CD4-positive, alpha-beta T cell (primary cell): ENCODE results near the gene BEX3. TPM values are rescaled to one million over a fixed set of nuclear protein-coding genes. Genes with fewer than 3 reads are reported as not detected.

Source experiments
- ATAC-seq: fragments of 200-7000 bp; cut with Tn5 transposase; one replicate; pipeline ENCODE4 v1.10.0; 2022; ENCODE audit warnings: mild to moderate bottlenecking; ENCODE audit not compliant: poor library complexity
- CTCF ChIA-PET: fragments of 350-600 bp; sonication (Branson Sonifier 250); formaldehyde crosslinking; loops from one replicate; lab custom pipeline; 2021; ENCODE audit warnings: antibody characterized with exemption, inconsistent platforms; lab: Charles Lee
- POLR2A ChIA-PET: fragments of 350-600 bp; sonication (Branson Sonifier 250); formaldehyde crosslinking; loops from one replicate; lab custom pipeline; 2021; ENCODE audit warnings: antibody characterized with exemption, inconsistent platforms; lab: Charles Lee
- DNase-seq, 14 experiments: peaks; one replicate each; pipeline ENCODE4 v3.0.0-alpha.2; 2013 to 2020; ENCODE audit warnings: mixed read lengths in 2 of 14
- H3K27ac ChIP-seq, 2 donors: one replicate each; pipeline versions ENCODE4 v1.5.1 to v1.7.0; 2013; ENCODE audit warnings: low read length in 2 of 2, low read depth in 1 of 2, mild to moderate bottlenecking in 1 of 2
- H3K27me3 ChIP-seq, 2 experiments: 1 replicate in 1 of 2; 2 replicates in 1 of 2; pipeline versions ENCODE4 v1.6.1 to v1.7.0; 2013; ENCODE audit warnings: low read length in 2 of 2, control low read depth in 1 of 2, mild to moderate bottlenecking in 1 of 2, moderate library complexity in 1 of 2; ENCODE audit not compliant: insufficient read depth in 2 of 2, control insufficient read depth in 1 of 2
- H3K36me3 ChIP-seq: one replicate; pipeline ENCODE4 v1.6.1; 2013; ENCODE audit warnings: low read length, control low read depth; ENCODE audit not compliant: insufficient read depth
- H3K4me1 ChIP-seq: one replicate; pipeline ENCODE4 v1.6.1; 2013; ENCODE audit warnings: low read length, control low read depth; ENCODE audit not compliant: insufficient read depth
- H3K4me3 ChIP-seq: one replicate; pipeline ENCODE4 v1.5.1; 2013; ENCODE audit warnings: mild to moderate bottlenecking, low read length, moderate library complexity
- H3K9me3 ChIP-seq, 2 experiments: 1 replicate in 1 of 2; 2 replicates in 1 of 2; pipeline versions ENCODE4 v1.6.1 to v1.7.0; 2013; ENCODE audit warnings: low read length in 2 of 2, mild to moderate bottlenecking in 2 of 2, control low read depth in 1 of 2, moderate library complexity in 1 of 2; ENCODE audit not compliant: control insufficient read depth in 1 of 2, insufficient read depth in 1 of 2
- H3K27ac Mint-ChIP-seq: one replicate; pipeline ENCODE4 v1.8.0; 2020; ENCODE audit warnings: mixed read lengths
- H3K27me3 Mint-ChIP-seq: one replicate; pipeline ENCODE4 v1.8.0; 2021; ENCODE audit warnings: mixed read lengths
- H3K36me3 Mint-ChIP-seq: one replicate; pipeline ENCODE4 v1.8.0; 2021; ENCODE audit warnings: low read depth, mixed read lengths
- H3K4me1 Mint-ChIP-seq: one replicate; pipeline ENCODE4 v1.8.0; 2021; ENCODE audit warnings: low read depth, mixed read lengths
- H3K4me3 Mint-ChIP-seq: one replicate; pipeline ENCODE4 v1.8.0; 2020; ENCODE audit warnings: mild to moderate bottlenecking, mixed read lengths
- H3K9me3 Mint-ChIP-seq: one replicate; pipeline ENCODE4 v1.8.0; 2020; ENCODE audit warnings: mixed read lengths
- intact Hi-C, 2 experiments: fragments of 100-400 bp; cut with DNase I in 1 of 2; cut with micrococcal nuclease in 1 of 2; formaldehyde crosslinking; loops; one replicate each; pipeline versions ENCODE4 v1.15.1 to v1.9.0; 2023 to 2025; cut with DNase I, micrococcal nuclease
- total RNA-seq, 174 experiments: library from RNA in 2 of 174; stranded (reverse) in 2 of 174; gene quantifications; one replicate each; pipeline ENCODE4 v1.2.3 and lab custom pipeline; 2021 to 2026
- TF ChIP-seq, protein P1 (sequence below): fragments of 200-600 bp; IDR thresholded peaks from one replicate; pipeline ENCODE4 v1.8.0; 2022; ENCODE audit warnings: antibody characterized with exemption, mild to moderate bottlenecking

Gene BEX3
- total RNA-seq, 2 experiments from 2014 or later: 13.9 to 15.7 TPM

DNA sequence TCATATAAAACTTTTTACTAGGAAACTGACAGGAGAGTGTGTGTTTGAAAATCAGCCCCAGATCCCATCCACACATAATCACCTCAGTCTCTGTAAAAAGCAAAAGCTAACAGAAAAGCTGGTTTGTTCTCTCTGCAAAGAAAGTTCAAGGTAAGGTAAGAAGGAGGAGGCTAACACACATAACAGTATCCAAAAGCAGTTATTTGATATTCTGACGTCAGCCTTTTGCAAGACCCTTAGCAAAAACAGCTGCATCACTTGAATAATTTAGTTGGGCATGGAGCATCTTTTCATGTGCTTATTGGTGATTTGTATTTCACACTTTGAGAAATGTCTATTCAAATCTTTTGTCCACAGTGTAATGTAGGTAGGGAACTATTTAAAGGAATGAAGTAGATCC lies 14.5 kb upstream of the BEX3 start:
- TF ChIP-seq, protein P1, sequence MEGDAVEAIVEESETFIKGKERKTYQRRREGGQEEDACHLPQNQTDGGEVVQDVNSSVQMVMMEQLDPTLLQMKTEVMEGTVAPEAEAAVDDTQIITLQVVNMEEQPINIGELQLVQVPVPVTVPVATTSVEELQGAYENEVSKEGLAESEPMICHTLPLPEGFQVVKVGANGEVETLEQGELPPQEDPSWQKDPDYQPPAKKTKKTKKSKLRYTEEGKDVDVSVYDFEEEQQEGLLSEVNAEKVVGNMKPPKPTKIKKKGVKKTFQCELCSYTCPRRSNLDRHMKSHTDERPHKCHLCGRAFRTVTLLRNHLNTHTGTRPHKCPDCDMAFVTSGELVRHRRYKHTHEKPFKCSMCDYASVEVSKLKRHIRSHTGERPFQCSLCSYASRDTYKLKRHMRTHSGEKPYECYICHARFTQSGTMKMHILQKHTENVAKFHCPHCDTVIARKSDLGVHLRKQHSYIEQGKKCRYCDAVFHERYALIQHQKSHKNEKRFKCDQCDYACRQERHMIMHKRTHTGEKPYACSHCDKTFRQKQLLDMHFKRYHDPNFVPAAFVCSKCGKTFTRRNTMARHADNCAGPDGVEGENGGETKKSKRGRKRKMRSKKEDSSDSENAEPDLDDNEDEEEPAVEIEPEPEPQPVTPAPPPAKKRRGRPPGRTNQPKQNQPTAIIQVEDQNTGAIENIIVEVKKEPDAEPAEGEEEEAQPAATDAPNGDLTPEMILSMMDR: no peak
- no peak overlapping the region for H3K27ac Mint-ChIP-seq
- H3K9me3 Mint-ChIP-seq: no peaks in the 10 kb centered on the region
- H3K4me3 ChIP-seq: no peak overlapping the region
- ATAC-seq (no peak), DNase-seq (no peak)
- no peak overlapping the region for H3K27ac ChIP-seq
- H3K9me3 ChIP-seq: no peaks in the 10 kb centered on the region
- H3K4me3 Mint-ChIP-seq: no peak overlapping the region
- POLR2A ChIA-PET: no interaction called here
- H3K36me3 Mint-ChIP-seq: no peaks in the 10 kb centered on the region
- no peaks in the 10 kb centered on the region for H3K27me3 ChIP-seq
- CTCF ChIA-PET: interaction anchor here (1.3 kb wide), 1 partner anchor 18 kb away, joined by 3 read pairs; no protein-coding TSS in a partner anchor
- H3K36me3 ChIP-seq: no peaks in the 10 kb centered on the region
- peaks cover 11% of the 10 kb centered on the region for H3K4me1 Mint-ChIP-seq
- intact Hi-C loops: no loop called here
- H3K27me3 Mint-ChIP-seq: peaks cover 4% of the 10 kb centered on the region
- peaks cover 5% of the 10 kb centered on the region for H3K4me1 ChIP-seq

DNA sequence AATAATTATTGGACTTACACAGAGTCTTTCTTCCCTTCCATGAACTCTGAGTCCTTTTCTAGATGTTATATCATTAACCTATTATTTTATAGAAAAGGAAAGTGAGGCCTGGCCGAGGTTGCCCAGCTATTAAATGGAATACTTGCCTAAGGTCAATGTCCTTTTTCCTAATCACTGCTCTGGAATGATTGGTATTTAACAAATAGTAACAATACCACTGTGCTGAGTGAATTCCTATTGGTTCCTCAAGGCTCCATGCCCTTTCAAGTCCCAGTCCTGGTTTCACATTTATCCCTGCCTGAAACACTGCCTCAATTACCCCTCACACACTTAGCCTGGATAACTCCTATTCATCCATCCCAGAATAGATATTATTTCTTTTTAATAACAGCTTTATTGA lies 13.9 kb upstream of the BEX3 start:
- DNase-seq (no peak), ATAC-seq (no peak)
- H3K36me3 Mint-ChIP-seq: no peaks in the 10 kb centered on the region
- Histone ChIP-seq H3K4me1 (no peaks in the 10 kb centered on the region), H3K36me3 (no peaks in the 10 kb centered on the region), H3K9me3 (no peaks in the 10 kb centered on the region), H3K27ac (no peak overlapping the region), H3K27me3 (no peaks in the 10 kb centered on the region), H3K4me3 (no peak overlapping the region)
- no peak overlapping the region for H3K27ac Mint-ChIP-seq
- no peaks in the 10 kb centered on the region for H3K9me3 Mint-ChIP-seq
- no peak overlapping the region for H3K4me3 Mint-ChIP-seq
- intact Hi-C loops: no loop called here
- peaks cover 5% of the 10 kb centered on the region for H3K4me1 Mint-ChIP-seq
- ChIA-PET POLR2A (no interaction called here), CTCF (no interaction called here)
- peaks cover 4% of the 10 kb centered on the region for H3K27me3 Mint-ChIP-seq
- TF ChIP-seq, protein P1: no peak

DNA sequence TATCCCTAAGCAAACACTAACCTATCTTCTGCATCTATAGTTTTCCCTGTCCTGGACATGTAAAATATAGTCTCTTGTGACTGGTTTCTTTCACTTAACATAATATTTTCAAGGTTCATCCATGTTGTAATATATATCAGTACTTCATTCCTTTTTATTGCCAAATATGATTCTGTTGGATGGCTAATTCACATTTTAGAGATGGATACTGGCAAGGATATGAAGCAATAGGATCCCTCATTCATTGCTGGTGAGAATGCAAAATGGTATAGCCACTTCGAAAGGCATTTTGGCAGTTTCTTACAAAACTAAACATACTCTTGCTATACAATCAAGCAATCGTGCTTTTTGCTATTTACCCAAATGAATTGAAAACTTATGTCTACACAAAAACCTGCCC lies 13.3 kb upstream of the BEX3 start:
- Mint-ChIP-seq H3K27me3 (peaks cover 4% of the 10 kb centered on the region), H3K4me1 (no peaks in the 10 kb centered on the region), H3K4me3 (no peak overlapping the region), H3K9me3 (no peaks in the 10 kb centered on the region), H3K36me3 (no peaks in the 10 kb centered on the region), H3K27ac (no peak overlapping the region)
- Histone ChIP-seq H3K36me3 (no peaks in the 10 kb centered on the region), H3K27me3 (no peaks in the 10 kb centered on the region), H3K9me3 (no peaks in the 10 kb centered on the region), H3K4me1 (no peaks in the 10 kb centered on the region), H3K4me3 (no peak overlapping the region), H3K27ac (no peak overlapping the region)
- TF ChIP-seq, protein P1: no peak
- ChIA-PET CTCF (no interaction called here), POLR2A (no interaction called here)
- intact Hi-C loops: no loop called here
- no peak for DNase-seq
- no peak for ATAC-seq
